CD14-positive monocyte (primary cell): ENCODE data around the gene MACROD2. TPM values are rescaled to one million over a fixed set of nuclear protein-coding genes. Genes with fewer than 3 reads are reported as not detected.

ENCODE experiments used
- DNase-seq, 3 donors: peaks; one replicate each; pipeline ENCODE4 v3.0.0-alpha.2; 2011 to 2022
- H2AFZ ChIP-seq: 2 replicates; pipeline ENCODE4 v1.6.0; 2012; ENCODE audit warnings: mild to moderate bottlenecking, low read depth, low read length, inconsistent platforms; ENCODE audit not compliant: insufficient read depth, poor library complexity, severe bottlenecking
- H3K27ac ChIP-seq, 2 donors: 1 replicate in 1 of 2; 2 replicates in 1 of 2; pipeline ENCODE4 v1.5.1; 2012 to 2013; ENCODE audit warnings: low read length in 2 of 2, control low read depth in 1 of 2, inconsistent platforms in 1 of 2, low read depth in 1 of 2, mild to moderate bottlenecking in 1 of 2
- H3K27me3 ChIP-seq, 2 donors: one replicate each; pipeline versions ENCODE4 v1.6.0 to v1.6.1; 2011 to 2013; ENCODE audit warnings: low read length in 2 of 2; ENCODE audit not compliant: control insufficient read depth in 2 of 2, insufficient read depth in 2 of 2
- H3K36me3 ChIP-seq, 2 donors: replicated peaks in 1 of 2; 1 replicate in 1 of 2; 2 replicates in 1 of 2; pipeline versions ENCODE4 v1.5.1 to v1.6.1; 2012 to 2013; ENCODE audit warnings: low read length in 2 of 2, control low read depth in 1 of 2, inconsistent platforms in 1 of 2, mild to moderate bottlenecking in 1 of 2; ENCODE audit not compliant: insufficient read depth in 2 of 2, control insufficient read depth in 1 of 2
- H3K4me1 ChIP-seq, 2 donors: 1 replicate in 1 of 2; 2 replicates in 1 of 2; pipeline versions ENCODE4 v1.5.1 to v1.6.1; 2012 to 2013; ENCODE audit warnings: low read length in 2 of 2, control low read depth in 1 of 2, inconsistent platforms in 1 of 2, mild to moderate bottlenecking in 1 of 2, moderate library complexity in 1 of 2; ENCODE audit not compliant: insufficient read depth in 2 of 2, control insufficient read depth in 1 of 2
- H3K4me2 ChIP-seq: replicated peaks from 2 replicates; pipeline ENCODE3; 2012; ENCODE audit warnings: low read length, moderate library complexity, mild to moderate bottlenecking; ENCODE audit not compliant: poor library complexity, severe bottlenecking; ENCODE audit errors: extremely low read depth
- H3K4me3 ChIP-seq, 3 experiments: fragments of 200-600 bp in 1 of 3; sonication (generic) in 1 of 3; replicated peaks in 1 of 3; 1 replicate in 2 of 3; 2 replicates in 1 of 3; pipeline ENCODE4 v1.5.1; 2011 to 2013; ENCODE audit warnings: low read length in 3 of 3, mild to moderate bottlenecking in 3 of 3, control low read depth in 2 of 3, low read depth in 2 of 3, inconsistent platforms in 1 of 3, moderate library complexity in 1 of 3
- H3K79me2 ChIP-seq: 2 replicates; pipeline ENCODE4 v1.6.0; 2012; ENCODE audit warnings: mild to moderate bottlenecking, control low read depth, inconsistent platforms, low read length, moderate library complexity; ENCODE audit not compliant: insufficient read depth
- H3K9ac ChIP-seq: 2 replicates; pipeline ENCODE4 v1.6.0; 2017; ENCODE audit warnings: low read length, mild to moderate bottlenecking; ENCODE audit not compliant: insufficient read depth, poor library complexity, severe bottlenecking
- H3K9me3 ChIP-seq, 2 donors: replicated peaks in 1 of 2; 1 replicate in 1 of 2; 2 replicates in 1 of 2; pipeline versions ENCODE4 v1.5.1 to v1.6.1; 2012 to 2013; ENCODE audit warnings: low read length in 2 of 2, control low read depth in 1 of 2; ENCODE audit not compliant: control insufficient read depth in 1 of 2, insufficient read depth in 1 of 2
- H4K20me1 ChIP-seq: 2 replicates; pipeline ENCODE4 v1.6.0; 2012; ENCODE audit warnings: mild to moderate bottlenecking, low read length, control low read depth, moderate library complexity; ENCODE audit not compliant: insufficient read depth
- H3K27ac Mint-ChIP-seq, 7 donors: one replicate each; pipeline ENCODE4 v1.8.0; 2020; ENCODE audit warnings: mild to moderate bottlenecking in 7 of 7, mixed read lengths in 7 of 7, moderate library complexity in 6 of 7, inconsistent platforms in 2 of 7
- H3K27me3 Mint-ChIP-seq, 3 donors: one replicate each; pipeline ENCODE4 v1.8.0; 2021 to 2022; ENCODE audit warnings: low read depth in 3 of 3, mild to moderate bottlenecking in 3 of 3, mixed read lengths in 3 of 3, moderate library complexity in 3 of 3, inconsistent platforms in 1 of 3
- H3K36me3 Mint-ChIP-seq, 2 donors: one replicate each; pipeline ENCODE4 v1.8.0; 2020; ENCODE audit warnings: mixed read lengths in 2 of 2, inconsistent platforms in 1 of 2, mild to moderate bottlenecking in 1 of 2
- H3K4me1 Mint-ChIP-seq: one replicate; pipeline ENCODE4 v1.8.0; 2020; ENCODE audit warnings: mild to moderate bottlenecking, mixed read lengths
- H3K4me3 Mint-ChIP-seq, 2 donors: one replicate each; pipeline ENCODE4 v1.8.0; 2020; ENCODE audit warnings: mild to moderate bottlenecking in 2 of 2, mixed read lengths in 2 of 2, moderate library complexity in 1 of 2
- H3K9me3 Mint-ChIP-seq, 7 donors: one replicate each; pipeline ENCODE4 v1.8.0; 2020 to 2022; ENCODE audit warnings: mixed read lengths in 7 of 7, mild to moderate bottlenecking in 6 of 7, moderate library complexity in 6 of 7, inconsistent platforms in 2 of 7
- WGBS: methylation state at CpG from one replicate; pipeline ENCODE4 v1.1.5; 2013; ENCODE audit warnings: missing lambda C conversion rate; ENCODE audit not compliant: insufficient coverage; 5-methylcytosine and 5-hydroxymethylcytosine counted together
- intact Hi-C, 2 donors: fragments of 100-400 bp; cut with micrococcal nuclease; formaldehyde crosslinking; loops; one replicate each; pipeline versions ENCODE4 v1.15.0 to v1.15.1; 2023
- polyA plus RNA-seq, 3 donors: library from polyadenylated mRNA; depleted of rRNA in 1 of 3; unstranded in 2 of 3; stranded (reverse) in 1 of 3; fragments of 300-500 nt in 2 of 3; fragments of >200 nt in 1 of 3; fragmentation: Illumina TruSeq in 2 of 3; gene quantifications; 1 replicate in 2 of 3; 2 replicates in 1 of 3; pipeline ENCODE4 v1.2.3, GENCODE V29; 2012 to 2021
- TF ChIP-seq, protein P1 (sequence below): fragments of 200-600 bp; IDR thresholded peaks from one replicate; pipeline ENCODE4 v1.8.0; 2022; ENCODE audit warnings: antibody characterized with exemption, mild to moderate bottlenecking

The MACROD2 gene
- polyA plus RNA-seq, 3 donors: 0.23 TPM; not detected in 2

- DNase-seq: no peak
- intact Hi-C loops: no loop called here
- Mint-ChIP-seq H3K4me1 (no peaks in the 10 kb centered on the region), H3K9me3 (peaks cover 0 to 17% (median 4%) of the 10 kb centered on the region in 7 donors), H3K36me3 (no peaks in the 10 kb centered on the region), H3K27me3 (peaks cover 0 to 2% (median 0%) of the 10 kb centered on the region in 3 donors), H3K4me3 (no peak overlapping the region), H3K27ac (no peak overlapping the region)
- H3K4me1 ChIP-seq: no peaks in the 10 kb centered on the region
- no peaks in the 10 kb centered on the region for H4K20me1 ChIP-seq
- H3K27ac ChIP-seq: no peak overlapping the region
- no peak overlapping the region for H3K4me2 ChIP-seq
- H3K4me3 ChIP-seq: no peak overlapping the region
- no peaks in the 10 kb centered on the region for H3K79me2 ChIP-seq
- H3K9ac ChIP-seq: no peak overlapping the region
- 50% methylated on average over 1 of the region's 3 CpGs for WGBS
- TF ChIP-seq, protein P1, sequence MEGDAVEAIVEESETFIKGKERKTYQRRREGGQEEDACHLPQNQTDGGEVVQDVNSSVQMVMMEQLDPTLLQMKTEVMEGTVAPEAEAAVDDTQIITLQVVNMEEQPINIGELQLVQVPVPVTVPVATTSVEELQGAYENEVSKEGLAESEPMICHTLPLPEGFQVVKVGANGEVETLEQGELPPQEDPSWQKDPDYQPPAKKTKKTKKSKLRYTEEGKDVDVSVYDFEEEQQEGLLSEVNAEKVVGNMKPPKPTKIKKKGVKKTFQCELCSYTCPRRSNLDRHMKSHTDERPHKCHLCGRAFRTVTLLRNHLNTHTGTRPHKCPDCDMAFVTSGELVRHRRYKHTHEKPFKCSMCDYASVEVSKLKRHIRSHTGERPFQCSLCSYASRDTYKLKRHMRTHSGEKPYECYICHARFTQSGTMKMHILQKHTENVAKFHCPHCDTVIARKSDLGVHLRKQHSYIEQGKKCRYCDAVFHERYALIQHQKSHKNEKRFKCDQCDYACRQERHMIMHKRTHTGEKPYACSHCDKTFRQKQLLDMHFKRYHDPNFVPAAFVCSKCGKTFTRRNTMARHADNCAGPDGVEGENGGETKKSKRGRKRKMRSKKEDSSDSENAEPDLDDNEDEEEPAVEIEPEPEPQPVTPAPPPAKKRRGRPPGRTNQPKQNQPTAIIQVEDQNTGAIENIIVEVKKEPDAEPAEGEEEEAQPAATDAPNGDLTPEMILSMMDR: no peak
- H3K36me3 ChIP-seq: no peaks in the 10 kb centered on the region
- peaks cover 8 to 10% of the 10 kb centered on the region in 2 donors for H3K9me3 ChIP-seq
- H2AFZ ChIP-seq: no peak overlapping the region
- no peaks in the 10 kb centered on the region for H3K27me3 ChIP-seq
These were observed 932.8 kb downstream of the MACROD2 start for GRCh38 chr20:14928083-14928482.

- Histone ChIP-seq H3K27me3 (no peaks in the 10 kb centered on the region), H3K27ac (no peak overlapping the region), H2AFZ (no peak overlapping the region), H3K36me3 (no peaks in the 10 kb centered on the region), H3K4me3 (no peak overlapping the region), H3K9me3 (peaks cover 8 to 10% of the 10 kb centered on the region in 2 donors), H3K79me2 (no peaks in the 10 kb centered on the region), H4K20me1 (no peaks in the 10 kb centered on the region), H3K9ac (no peak overlapping the region), H3K4me2 (no peak overlapping the region), H3K4me1 (no peaks in the 10 kb centered on the region)
- Mint-ChIP-seq H3K9me3 (peaks cover 0 to 14% (median 4%) of the 10 kb centered on the region in 7 donors), H3K4me3 (no peak overlapping the region), H3K27me3 (peaks cover 0 to 2% (median 0%) of the 10 kb centered on the region in 3 donors), H3K36me3 (no peaks in the 10 kb centered on the region), H3K4me1 (no peaks in the 10 kb centered on the region), H3K27ac (no peak overlapping the region)
- TF ChIP-seq, protein P1: no peak
- intact Hi-C loops: no loop called here
- WGBS: no CpG with 5 or more reads among the region's 8 CpGs
- no peak for DNase-seq
These were observed 934.1 kb downstream of the MACROD2 start for GRCh38 chr20:14929388-14929787.
